22Rv1 (cell line): ENCODE results near the gene MYRIP.

ENCODE experiments used
- H3K27ac ChIP-seq: fragments of 450-650 bp; 2 replicates; pipeline ENCODE4 v1.5.1; 2017
- ZFX ChIP-seq: fragments of 450-650 bp; IDR thresholded peaks from 2 replicates; pipeline ENCODE4 v1.6.1; 2017; ENCODE audit warnings: antibody characterized with exemption, borderline replicate concordance
- TF ChIP-seq, protein P1 (sequence below): fragments of 450-650 bp; IDR thresholded peaks from 2 replicates; pipeline ENCODE4 v1.5.1; 2017; ENCODE audit warnings: mild to moderate bottlenecking

Gene MYRIP

GRCh38 chr3:40299130-40299720 is 489.8 kb downstream of the MYRIP start:
- TF ChIP-seq, protein P1, sequence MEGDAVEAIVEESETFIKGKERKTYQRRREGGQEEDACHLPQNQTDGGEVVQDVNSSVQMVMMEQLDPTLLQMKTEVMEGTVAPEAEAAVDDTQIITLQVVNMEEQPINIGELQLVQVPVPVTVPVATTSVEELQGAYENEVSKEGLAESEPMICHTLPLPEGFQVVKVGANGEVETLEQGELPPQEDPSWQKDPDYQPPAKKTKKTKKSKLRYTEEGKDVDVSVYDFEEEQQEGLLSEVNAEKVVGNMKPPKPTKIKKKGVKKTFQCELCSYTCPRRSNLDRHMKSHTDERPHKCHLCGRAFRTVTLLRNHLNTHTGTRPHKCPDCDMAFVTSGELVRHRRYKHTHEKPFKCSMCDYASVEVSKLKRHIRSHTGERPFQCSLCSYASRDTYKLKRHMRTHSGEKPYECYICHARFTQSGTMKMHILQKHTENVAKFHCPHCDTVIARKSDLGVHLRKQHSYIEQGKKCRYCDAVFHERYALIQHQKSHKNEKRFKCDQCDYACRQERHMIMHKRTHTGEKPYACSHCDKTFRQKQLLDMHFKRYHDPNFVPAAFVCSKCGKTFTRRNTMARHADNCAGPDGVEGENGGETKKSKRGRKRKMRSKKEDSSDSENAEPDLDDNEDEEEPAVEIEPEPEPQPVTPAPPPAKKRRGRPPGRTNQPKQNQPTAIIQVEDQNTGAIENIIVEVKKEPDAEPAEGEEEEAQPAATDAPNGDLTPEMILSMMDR: no peak
- no peak overlapping the region for H3K27ac ChIP-seq

GRCh38 chr3:40299721-40300335 is 490.4 kb downstream of the MYRIP start:
- no peak for TF ChIP-seq ZFX
- TF ChIP-seq, protein P1: no peak
- no peak overlapping the region for H3K27ac ChIP-seq

DNA sequence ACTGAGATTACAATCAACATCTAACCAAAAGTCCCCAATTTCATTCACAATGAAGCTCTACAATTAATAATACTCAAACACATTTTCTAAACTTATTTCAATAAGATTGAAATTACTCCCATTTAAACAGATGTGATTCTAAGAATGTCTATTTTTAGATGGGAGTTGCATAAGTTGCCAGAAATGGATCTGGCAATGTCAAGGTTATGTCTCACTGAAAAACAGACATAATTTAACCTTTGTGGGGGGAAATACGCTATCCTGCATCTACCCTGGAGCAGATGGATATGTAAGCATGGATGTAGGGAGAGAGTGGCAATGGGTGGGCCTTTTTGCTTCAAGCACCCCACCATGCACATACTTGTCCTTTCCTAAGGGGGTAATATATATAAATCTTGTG is 493.4 kb downstream of the MYRIP start:
- no peak for TF ChIP-seq ZFX
- TF ChIP-seq, protein P1: no peak
- no peak overlapping the region for H3K27ac ChIP-seq

DNA sequence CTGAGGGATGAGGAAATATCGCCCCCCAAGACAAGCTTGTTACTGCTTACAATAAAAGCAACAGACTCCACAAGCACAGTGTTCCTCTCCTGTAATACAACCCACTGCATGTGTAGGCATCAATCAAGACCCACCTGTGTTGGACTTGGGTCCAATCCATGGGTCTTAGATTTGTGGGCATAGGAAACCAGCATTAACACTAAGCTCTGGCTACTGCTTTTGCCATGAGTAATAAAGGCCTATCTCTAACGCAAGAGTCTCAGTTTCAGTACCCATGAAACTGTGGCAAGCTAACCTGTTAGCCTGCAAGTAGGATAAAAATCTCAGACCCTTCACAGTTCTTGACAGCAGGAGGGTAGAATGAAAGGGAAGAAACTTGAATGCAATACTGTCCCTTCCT is 494.9 kb downstream of the MYRIP start:
- TF ChIP-seq, protein P1: no peak
- TF ChIP-seq ZFX: no peak
- H3K27ac ChIP-seq: no peak overlapping the region

DNA sequence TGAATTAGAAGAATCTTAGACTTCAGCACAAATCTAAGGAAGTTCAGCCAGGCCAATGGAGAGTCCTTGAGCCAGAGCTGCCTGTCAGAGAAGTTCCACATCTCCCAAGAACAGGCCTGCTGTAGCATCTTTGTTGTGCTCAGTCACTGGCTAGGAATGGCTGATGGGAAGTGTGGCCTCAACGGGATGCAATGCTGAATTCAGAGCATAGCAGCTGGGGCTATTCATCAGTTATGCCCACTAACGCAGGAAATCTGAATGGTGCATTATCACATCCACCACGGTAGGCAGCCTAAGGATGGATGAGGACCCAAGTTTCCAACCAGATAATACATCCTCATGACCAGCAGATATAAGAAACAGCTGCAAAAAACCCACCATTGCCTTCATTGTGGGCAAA is 496.9 kb downstream of the MYRIP start:
- H3K27ac ChIP-seq: no peak overlapping the region
- no peak for TF ChIP-seq ZFX
- TF ChIP-seq, protein P1: no peak

- no peak overlapping the region for H3K27ac ChIP-seq
- TF ChIP-seq, protein P1: no peak
- no peak for TF ChIP-seq ZFX
Measured at GRCh38 chr3:40307176-40307575, 497.8 kb downstream of the MYRIP start.

GRCh38 chr3:40308725-40309417 is 499.5 kb downstream of the MYRIP start:
- peak overlapping the region; percentile 73; the same call in 1 of the 2 replicates for H3K27ac ChIP-seq
- TF ChIP-seq, protein P1: no peak
- TF ChIP-seq ZFX: no peak
